ENCODE measurements around the gene ABLIM1. TPM values are rescaled to one million over a fixed set of nuclear protein-coding genes. Genes with fewer than 3 reads are reported as not detected.

ABLIM1 gene
- total RNA-seq, 4 donors from 2014 or later, result 185 to 345 (median 304) TPM

- DNase-seq, result no peak
- no peak for TF ChIP-seq CTCF (IDR thresholded peaks at IDR 0.05)
- TF ChIP-seq POLR2A (IDR thresholded peaks at IDR 0.05), result no peak
- 81 to 94% methylated on average over 4 to 5 of the region's 5 CpGs for WGBS, 2 donors
- H3K9me3 ChIP-seq, result no peaks in the 10 kb centered on the region
- H3K27me3 ChIP-seq, result no peaks in the 10 kb centered on the region
- peaks cover 29 to 79% (median 29%) of the 10 kb centered on the region in 3 donors for H3K4me1 ChIP-seq
- intact Hi-C loops (cut with DNase I), result loop anchor here (5.0 to 10.0 kb wide), 2 partner anchors 74 to 231 kb away; no protein-coding TSS in a partner anchor
- H3K36me3 ChIP-seq, result peaks cover 0 to 31% (median 0%) of the 10 kb centered on the region in 3 donors
- H3K27ac ChIP-seq, result peak overlapping the region in 3 of 4 donors; percentile 74 to 90 (median 87)
- H3K4me3 ChIP-seq, result no peak overlapping the region
Measured at GRCh38 chr10:114545819-114546218, 112.3 kb downstream of the ABLIM1 start.

- no peak for DNase-seq
- no peaks in the 10 kb centered on the region for H3K9me3 ChIP-seq
- peaks cover 36 to 85% (median 36%) of the 10 kb centered on the region in 3 donors for H3K4me1 ChIP-seq
- no peaks in the 10 kb centered on the region for H3K27me3 ChIP-seq
- intact Hi-C loops (cut with DNase I), result loop anchor here (5.0 to 10.0 kb wide), 2 partner anchors 73 to 230 kb away; no protein-coding TSS in a partner anchor
- peaks cover 0 to 31% (median 0%) of the 10 kb centered on the region in 3 donors for H3K36me3 ChIP-seq
- WGBS, 2 donors, result 79 to 80% methylated on average over 7 to 10 of the region's 10 CpGs
- peak overlapping the region; percentile 74 to 90 (median 84) for H3K27ac ChIP-seq
- TF ChIP-seq POLR2A (IDR thresholded peaks at IDR 0.05) (no peak), CTCF (IDR thresholded peaks at IDR 0.05) (no peak)
- no peak overlapping the region for H3K4me3 ChIP-seq
Measured at GRCh38 chr10:114545071-114545470, 113.0 kb downstream of the ABLIM1 start.

- no peak overlapping the region for H3K4me3 ChIP-seq
- no peaks in the 10 kb centered on the region for H3K9me3 ChIP-seq
- H3K27me3 ChIP-seq, result no peaks in the 10 kb centered on the region
- DNase-seq, result peak; percentile 30
- TF ChIP-seq POLR2A (IDR thresholded peaks at IDR 0.05), result peak in 1 of 4 donors; percentile 12
- no peak for TF ChIP-seq CTCF (IDR thresholded peaks at IDR 0.05)
- peak overlapping the region; percentile 74 to 90 (median 84) for H3K27ac ChIP-seq
- WGBS, 2 donors, result 37 to 45% methylated on average over 6 to 8 of the region's 9 CpGs
- peaks cover 39 to 95% (median 42%) of the 10 kb centered on the region in 3 donors for H3K4me1 ChIP-seq
- H3K36me3 ChIP-seq, result peaks cover 0 to 31% (median 0%) of the 10 kb centered on the region in 3 donors
- intact Hi-C loops (cut with DNase I), result loop anchor here (10.0 kb wide), 1 partner anchor 229 kb away; no protein-coding TSS in a partner anchor
Measured at GRCh38 chr10:114544045-114544659, 113.9 kb downstream of the ABLIM1 start.

- TF ChIP-seq POLR2A (IDR thresholded peaks at IDR 0.05), result no peak
- TF ChIP-seq CTCF (IDR thresholded peaks at IDR 0.05), result no peak
- DNase-seq, result no peak
- 67 to 82% methylated on average over 8 of the region's 8 CpGs for WGBS, 2 donors
- H3K27me3 ChIP-seq, result no peaks in the 10 kb centered on the region
- H3K9me3 ChIP-seq, result no peaks in the 10 kb centered on the region
- H3K4me1 ChIP-seq, result peaks cover 41 to 98% (median 49%) of the 10 kb centered on the region in 3 donors
- intact Hi-C loops (cut with DNase I), result loop anchor here (10.0 kb wide), 1 partner anchor 229 kb away; no protein-coding TSS in a partner anchor
- H3K36me3 ChIP-seq, result peaks cover 0 to 31% (median 0%) of the 10 kb centered on the region in 3 donors
- H3K27ac ChIP-seq, result peak overlapping the region; percentile 74 to 90 (median 84)
- no peak overlapping the region for H3K4me3 ChIP-seq
Measured at GRCh38 chr10:114543456-114543855, 114.6 kb downstream of the ABLIM1 start.

GRCh38 chr10:114542373-114542772 is 115.7 kb downstream of the ABLIM1 start:
- intact Hi-C loops (cut with DNase I), result loop anchor here (10.0 kb wide), 1 partner anchor 228 kb away; no protein-coding TSS in a partner anchor
- no peak for TF ChIP-seq CTCF (IDR thresholded peaks at IDR 0.05)
- no peak for TF ChIP-seq POLR2A (IDR thresholded peaks at IDR 0.05)
- Histone ChIP-seq H3K27ac (peak overlapping the region in 3 of 4 donors; percentile 84 to 90 (median 87)), H3K27me3 (no peaks in the 10 kb centered on the region), H3K36me3 (peaks cover 0 to 31% (median 0%) of the 10 kb centered on the region in 3 donors), H3K4me1 (peaks cover 47 to 100% (median 49%) of the 10 kb centered on the region in 3 donors), H3K4me3 (no peak overlapping the region), H3K9me3 (no peaks in the 10 kb centered on the region)
- DNase-seq, result no peak
- 69 to 86% methylated on average over 2 of the region's 2 CpGs for WGBS, 2 donors
